BJ (cell line): ENCODE results near the gene TMEM139. TPM values are rescaled to one million over a fixed set of nuclear protein-coding genes. Genes with fewer than 3 reads are reported as not detected.

Experiments
- CTCF ChIA-PET: fragments of 350-600 bp; formaldehyde crosslinking; extraction: SDS; loops from one replicate; lab custom pipeline; 2021; ENCODE audit warnings: antibody characterized with exemption, inconsistent platforms; lab: Yijun Ruan, JAX
- POLR2A ChIA-PET: fragments of 300-600 bp; sonication (Branson Sonifier 250); formaldehyde crosslinking; extraction: SDS; loops from one replicate; lab custom pipeline; 2021; ENCODE audit warnings: antibody characterized with exemption; lab: Charles Lee
- DNase-seq: peaks from one replicate; pipeline ENCODE4 v3.0.0-alpha.2; 2011; ENCODE audit warnings: low read depth
- H3K27me3 ChIP-seq: 2 replicates; pipeline ENCODE4 v1.6.0; 2011; ENCODE audit warnings: low read length; ENCODE audit not compliant: control insufficient read depth, insufficient read depth
- H3K36me3 ChIP-seq: 2 replicates; pipeline ENCODE4 v1.5.1; 2011; ENCODE audit warnings: low read length; ENCODE audit not compliant: control insufficient read depth, insufficient read depth
- H3K4me3 ChIP-seq: 2 replicates; pipeline ENCODE4 v1.5.1; 2011; ENCODE audit warnings: low read depth, mild to moderate bottlenecking, control low read depth, low read length
- polyA plus RNA-seq: library from polyadenylated mRNA; depleted of rRNA; stranded (reverse); fragments of >200 nt; gene quantifications from 2 replicates; pipeline ENCODE4 v1.2.3, GENCODE V29; 2011
- TF ChIP-seq, protein P1 (sequence below): IDR thresholded peaks from 2 replicates; pipeline ENCODE4 v1.5.1; 2011; ENCODE audit warnings: low read depth, mild to moderate bottlenecking, control low read depth, inconsistent platforms, low read length, moderate library complexity; ENCODE audit not compliant: insufficient read depth

The TMEM139 gene
- polyA plus RNA-seq, 1 experiment, result 0.11 TPM

DNA sequence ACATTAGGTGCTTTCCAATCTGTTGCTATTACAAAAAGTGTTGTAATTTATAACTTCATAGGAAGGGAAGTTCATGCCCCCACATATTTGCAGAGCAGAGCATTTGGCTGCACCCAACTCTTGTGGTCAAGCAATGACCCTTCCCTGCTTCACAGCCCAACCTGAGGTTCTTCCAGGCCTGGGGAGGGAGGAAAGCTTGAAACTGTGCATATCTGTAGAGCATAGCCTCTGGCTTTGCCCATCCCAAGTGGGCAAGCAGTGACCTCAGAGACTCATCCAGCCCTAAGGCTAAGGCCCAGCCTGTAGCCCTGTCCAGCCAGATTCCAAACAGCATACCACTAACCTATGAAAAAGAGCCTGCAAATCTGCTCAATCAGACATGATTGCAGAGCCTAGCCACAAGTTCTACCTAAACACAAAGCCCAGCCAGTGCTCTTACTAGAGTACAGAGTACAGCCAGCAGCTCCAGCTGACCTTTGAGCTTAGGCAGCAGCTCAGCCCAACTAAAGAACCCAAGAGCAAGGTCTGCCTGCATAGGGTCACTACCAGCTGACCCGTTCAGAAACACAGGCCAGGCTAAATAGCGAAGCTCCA, 35.9 kb upstream of the TMEM139 start:
- TF ChIP-seq, protein P1, sequence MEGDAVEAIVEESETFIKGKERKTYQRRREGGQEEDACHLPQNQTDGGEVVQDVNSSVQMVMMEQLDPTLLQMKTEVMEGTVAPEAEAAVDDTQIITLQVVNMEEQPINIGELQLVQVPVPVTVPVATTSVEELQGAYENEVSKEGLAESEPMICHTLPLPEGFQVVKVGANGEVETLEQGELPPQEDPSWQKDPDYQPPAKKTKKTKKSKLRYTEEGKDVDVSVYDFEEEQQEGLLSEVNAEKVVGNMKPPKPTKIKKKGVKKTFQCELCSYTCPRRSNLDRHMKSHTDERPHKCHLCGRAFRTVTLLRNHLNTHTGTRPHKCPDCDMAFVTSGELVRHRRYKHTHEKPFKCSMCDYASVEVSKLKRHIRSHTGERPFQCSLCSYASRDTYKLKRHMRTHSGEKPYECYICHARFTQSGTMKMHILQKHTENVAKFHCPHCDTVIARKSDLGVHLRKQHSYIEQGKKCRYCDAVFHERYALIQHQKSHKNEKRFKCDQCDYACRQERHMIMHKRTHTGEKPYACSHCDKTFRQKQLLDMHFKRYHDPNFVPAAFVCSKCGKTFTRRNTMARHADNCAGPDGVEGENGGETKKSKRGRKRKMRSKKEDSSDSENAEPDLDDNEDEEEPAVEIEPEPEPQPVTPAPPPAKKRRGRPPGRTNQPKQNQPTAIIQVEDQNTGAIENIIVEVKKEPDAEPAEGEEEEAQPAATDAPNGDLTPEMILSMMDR, result no peak
- DNase-seq, result no peak
- H3K36me3 ChIP-seq, result no peaks in the 10 kb centered on the region
- no peak overlapping the region for H3K4me3 ChIP-seq
- peaks cover 4% of the 10 kb centered on the region; the same call in 1 of the 2 replicates for H3K27me3 ChIP-seq
- ChIA-PET CTCF (interaction anchor here (1.3 to 1.6 kb wide), 3 partner anchors 8 to 53 kb away, joined by 3 to 5 read pairs (median 4); partner anchors contain the start of gene GSTK1), POLR2A (no interaction called here)

DNA sequence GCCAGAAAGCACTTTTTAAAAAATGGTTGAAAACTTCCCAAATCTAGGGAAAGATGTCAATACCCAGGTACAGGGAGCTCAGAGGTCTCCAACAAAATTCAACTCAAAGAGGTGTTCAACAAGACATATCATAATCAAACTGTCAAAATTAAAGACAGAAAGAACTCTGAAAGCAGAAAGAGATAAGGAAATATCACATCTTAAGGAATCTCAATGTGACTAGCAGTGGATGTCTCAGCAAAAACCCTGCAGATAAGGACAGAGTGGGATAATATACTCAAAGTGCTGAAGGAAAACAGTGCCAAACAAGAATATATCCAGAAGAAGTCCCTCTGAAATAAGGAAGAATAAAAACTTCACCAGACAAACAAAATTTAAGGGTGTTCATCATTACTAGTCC, 34.6 kb upstream of the TMEM139 start:
- no peaks in the 10 kb centered on the region for H3K36me3 ChIP-seq
- peaks cover 3% of the 10 kb centered on the region; the same call in 1 of the 2 replicates for H3K27me3 ChIP-seq
- ChIA-PET POLR2A (no interaction called here), CTCF (interaction anchor here (1.6 kb wide), 1 partner anchor 10 kb away, joined by 5 read pairs; no protein-coding TSS in a partner anchor)
- TF ChIP-seq, protein P1, result no peak
- no peak overlapping the region for H3K4me3 ChIP-seq
- DNase-seq, result no peak

DNA sequence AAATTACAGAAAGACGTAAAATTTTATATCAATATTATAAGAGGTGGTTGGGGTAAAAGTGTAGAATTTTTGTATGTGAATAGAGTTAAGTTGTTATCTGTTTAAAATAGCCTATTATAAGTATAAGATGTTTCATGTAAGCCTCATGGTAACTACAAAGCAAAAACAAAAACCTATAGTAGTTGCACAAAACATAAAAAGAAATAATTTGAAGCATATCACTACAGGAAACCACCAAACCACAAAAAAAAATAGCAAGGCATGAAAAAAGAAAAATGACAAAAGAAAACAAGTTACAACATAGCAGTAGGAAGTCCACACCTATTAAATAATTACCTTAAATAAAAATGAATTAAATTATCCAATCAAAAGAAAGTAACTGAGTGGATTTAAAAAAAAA, 33.9 kb upstream of the TMEM139 start:
- ChIA-PET POLR2A (no interaction called here), CTCF (no interaction called here)
- TF ChIP-seq, protein P1, result no peak
- no peak for DNase-seq
- Histone ChIP-seq H3K27me3 (peaks cover 3% of the 10 kb centered on the region; the same call in 1 of the 2 replicates), H3K4me3 (no peak overlapping the region), H3K36me3 (no peaks in the 10 kb centered on the region)

DNA sequence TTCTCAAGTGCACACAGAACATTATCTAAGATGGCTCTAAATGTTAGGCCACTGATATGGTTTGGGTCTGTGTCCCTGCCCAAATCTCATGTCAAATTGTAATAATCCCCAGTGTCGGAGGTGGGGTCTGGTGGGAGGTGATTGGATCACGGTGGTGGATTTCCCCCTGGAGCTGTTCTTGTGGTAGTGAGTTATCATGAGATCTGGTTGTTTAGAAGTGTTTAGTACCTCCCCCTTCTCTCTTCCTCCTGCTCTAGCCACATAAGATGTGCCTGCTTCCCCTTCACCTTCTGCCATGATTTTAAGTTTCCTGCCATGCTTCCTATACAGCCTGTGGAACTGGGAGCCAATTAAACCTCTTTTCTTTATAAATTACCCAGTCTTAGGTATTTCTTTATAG, 32.8 kb upstream of the TMEM139 start:
- TF ChIP-seq, protein P1, result no peak
- POLR2A ChIA-PET, result no interaction called here
- DNase-seq, result no peak
- H3K36me3 ChIP-seq, result no peaks in the 10 kb centered on the region
- H3K4me3 ChIP-seq, result no peak overlapping the region
- CTCF ChIA-PET, result interaction anchor here (0.8 kb wide), 1 partner anchor 20 kb away, joined by 3 read pairs; no protein-coding TSS in a partner anchor
- H3K27me3 ChIP-seq, result no peaks in the 10 kb centered on the region

DNA sequence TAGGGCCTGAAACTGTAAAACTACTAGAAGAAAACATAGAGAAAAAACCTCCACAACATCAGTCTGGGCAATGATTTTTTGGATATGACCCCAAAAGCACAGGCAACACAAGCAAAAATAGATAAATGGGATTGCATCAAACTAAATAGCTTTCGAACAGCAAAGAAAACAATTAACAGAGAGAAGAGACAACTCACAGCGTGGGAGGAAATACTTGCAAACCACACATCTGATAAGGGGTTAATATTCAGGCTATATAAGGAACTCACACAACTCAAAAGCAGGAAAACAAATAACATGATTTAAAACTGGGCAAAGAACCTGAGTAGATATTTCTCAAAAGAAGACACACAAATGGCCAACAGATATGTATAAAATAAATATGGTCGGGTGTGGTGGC, 29.2 kb upstream of the TMEM139 start:
- TF ChIP-seq, protein P1, result no peak
- CTCF ChIA-PET, result interaction anchor here (1.1 to 3.2 kb wide), 4 partner anchors 12 to 49 kb away, joined by 3 to 13 read pairs (median 4); no protein-coding TSS in a partner anchor
- Histone ChIP-seq H3K27me3 (no peaks in the 10 kb centered on the region), H3K36me3 (no peaks in the 10 kb centered on the region), H3K4me3 (no peak overlapping the region)
- no peak for DNase-seq
- POLR2A ChIA-PET, result no interaction called here
